HG03175 (cell line): ENCODE results near the gene FAM185A.
"Not testable (repeated sequence)": the region's sequence is repeated elsewhere in the genome, so short reads cannot be mapped to it uniquely, and the experiment has no call there.

Experiments
- ATAC-seq: cut with Tn5 transposase; IDR thresholded peaks from one replicate; pipeline ENCODE4 v1.9.1; 2021; ENCODE audit warnings: mild to moderate bottlenecking, moderate library complexity; ENCODE audit not compliant: unreplicated experiment

Gene FAM185A

GRCh38 chr7:102748605-102749444, at the start of gene FAM185A:
Gene FAM185A, plus strand, starts transcription at chr7:102748999. Its CDS starts 209 bp downstream, at chr7:102749208.
- ATAC-seq: peak; percentile 98

DNA sequence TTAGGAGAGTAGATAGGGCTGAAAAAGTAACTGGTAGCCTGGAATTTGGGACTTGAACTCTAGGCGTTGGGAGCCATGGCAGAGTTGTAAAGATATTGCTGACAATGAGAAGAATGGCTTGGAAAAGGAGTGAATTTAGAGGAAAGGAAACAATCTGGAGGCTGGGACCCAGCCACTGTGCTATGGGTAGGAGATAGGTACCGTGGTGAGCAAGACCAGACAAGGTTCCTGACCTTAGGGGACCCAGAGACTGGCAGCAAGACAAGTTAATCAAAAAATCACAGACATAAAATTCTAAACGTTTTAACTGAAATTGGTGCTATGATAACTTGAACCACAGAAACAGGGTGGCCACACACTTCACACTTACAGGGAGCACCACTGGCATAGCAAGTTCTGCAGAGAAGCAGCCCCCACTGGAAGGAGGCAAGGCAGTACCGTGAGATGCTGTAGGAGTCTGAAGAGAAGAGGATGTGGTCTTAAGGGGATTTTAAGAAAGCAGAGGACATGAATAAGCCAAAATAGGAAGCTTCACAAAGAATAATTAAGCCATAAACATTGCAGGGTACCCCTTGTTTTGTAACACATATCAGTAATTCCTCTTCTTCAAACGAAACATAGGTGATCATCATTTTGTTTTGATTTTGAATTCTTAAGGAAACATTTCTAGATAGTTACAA, 35.6 kb upstream of the FAM185A start:
- ATAC-seq: peak; percentile 71

- peak; percentile 62 for ATAC-seq
These were observed 35.1 kb upstream of the FAM185A start for GRCh38 chr7:102713691-102714080.

DNA sequence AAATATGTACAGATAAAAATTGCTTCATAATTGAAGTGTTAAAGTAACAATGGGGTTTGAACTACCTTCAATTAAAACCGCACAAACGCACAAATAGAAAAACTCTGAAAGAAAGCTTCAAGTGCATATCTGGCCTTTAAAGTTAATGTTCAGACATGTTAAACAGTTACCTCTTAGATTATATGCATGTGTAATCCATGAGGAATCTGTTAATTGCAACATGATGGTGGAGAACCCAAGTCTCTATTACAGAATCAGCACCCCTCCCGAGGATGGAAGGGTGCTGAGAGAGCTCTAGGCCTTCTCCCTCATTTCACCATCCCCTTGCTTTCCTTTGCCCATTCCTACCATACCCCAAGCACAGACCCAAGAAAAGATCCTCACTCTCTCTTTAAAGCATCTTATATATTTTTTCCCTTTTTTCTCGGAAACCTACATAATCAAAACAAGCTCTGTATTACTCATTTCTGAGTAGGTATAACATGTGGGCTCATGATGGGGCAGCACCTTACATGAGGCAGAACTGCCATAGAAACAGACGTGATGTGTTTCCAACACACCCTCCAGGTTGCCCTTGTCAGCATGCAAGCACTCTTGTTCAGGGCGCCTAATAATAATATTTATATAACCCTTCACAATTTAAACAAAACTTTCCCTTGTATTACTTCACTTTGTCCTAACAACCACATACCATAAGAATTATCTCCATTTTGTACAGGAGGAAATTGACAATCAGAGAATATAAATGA, 33.9 kb upstream of the FAM185A start:
- ATAC-seq: not testable (repeated sequence)

- peak; percentile 76 for ATAC-seq
These were observed 33.1 kb upstream of the FAM185A start for GRCh38 chr7:102715718-102716117.

GRCh38 chr7:102718491-102718890, 30.3 kb upstream of the FAM185A start:
- not testable (repeated sequence) for ATAC-seq

GRCh38 chr7:102726170-102726569, 22.6 kb upstream of the FAM185A start:
- not testable (repeated sequence) for ATAC-seq

GRCh38 chr7:102729670-102730069, 19.1 kb upstream of the FAM185A start:
- ATAC-seq: not testable (repeated sequence)

- ATAC-seq: not testable (repeated sequence)
These were observed 18.4 kb upstream of the FAM185A start for GRCh38 chr7:102730431-102730830.

- not testable (repeated sequence) for ATAC-seq
These were observed 6.6 kb upstream of the FAM185A start for GRCh38 chr7:102742002-102742771.

DNA sequence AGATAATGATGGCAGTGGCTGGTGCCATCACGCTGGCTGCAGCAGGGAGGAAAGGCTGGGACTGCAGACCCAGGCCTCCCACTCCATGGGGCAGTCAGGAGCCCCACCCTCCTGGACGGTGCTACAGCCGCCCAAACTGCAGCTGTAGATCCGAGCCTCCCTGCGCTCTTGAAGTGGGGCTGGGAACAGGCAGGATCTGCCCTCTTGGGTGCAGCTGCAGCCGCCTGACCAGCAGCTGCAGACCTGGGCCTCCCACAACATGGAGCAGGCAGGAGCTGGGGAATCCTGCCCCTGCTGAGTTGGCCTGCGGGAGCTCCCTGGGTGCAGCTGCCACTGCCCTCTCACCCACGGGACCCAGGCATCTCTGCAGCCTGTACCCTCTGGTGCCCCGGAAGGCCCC, 4.9 kb upstream of the FAM185A start:
- ATAC-seq: not testable (repeated sequence)

GRCh38 chr7:102745494-102746288, 3.1 kb upstream of the FAM185A start:
- ATAC-seq: not testable (repeated sequence)

DNA sequence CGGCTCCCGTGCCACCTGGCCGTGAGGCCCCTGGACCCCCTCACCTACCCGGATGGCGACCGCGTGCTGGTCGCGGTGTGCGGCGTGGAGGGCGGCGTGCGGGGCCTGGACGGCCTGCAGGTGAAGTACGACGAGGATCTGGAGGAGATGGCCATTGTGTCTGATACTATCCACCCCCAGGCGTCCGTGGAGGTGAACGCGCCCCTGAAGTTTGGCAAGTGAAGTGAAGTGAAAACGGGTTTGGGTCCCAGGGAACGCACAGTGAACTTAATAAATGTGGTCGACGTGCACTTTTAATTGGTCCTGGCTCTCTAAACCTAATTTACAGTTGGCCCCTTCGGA, 617 bp downstream of the FAM185A start:
- ATAC-seq: not testable (repeated sequence)

- not testable (repeated sequence) for ATAC-seq
These were observed 9.4 kb downstream of the FAM185A start for GRCh38 chr7:102758227-102758626.

DNA sequence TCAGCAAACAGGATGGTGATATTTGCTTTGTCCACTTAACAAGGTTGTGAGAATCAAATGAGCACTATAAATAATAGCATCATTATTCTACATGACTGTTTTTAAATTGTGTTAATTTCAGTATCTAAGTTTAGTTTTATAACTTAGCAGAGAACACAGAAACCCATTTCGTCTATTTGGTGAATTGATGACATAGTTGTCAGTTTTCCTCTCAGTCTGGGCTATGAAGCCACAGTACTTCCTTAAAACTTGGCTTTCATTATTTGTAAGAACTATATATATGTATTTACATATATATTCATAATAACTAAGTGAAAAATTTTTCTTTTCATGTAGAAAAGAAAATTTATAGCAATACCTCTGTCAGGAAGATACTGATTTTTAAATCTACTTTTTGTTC, 11.1 kb downstream of the FAM185A start:
- not testable (repeated sequence) for ATAC-seq

DNA sequence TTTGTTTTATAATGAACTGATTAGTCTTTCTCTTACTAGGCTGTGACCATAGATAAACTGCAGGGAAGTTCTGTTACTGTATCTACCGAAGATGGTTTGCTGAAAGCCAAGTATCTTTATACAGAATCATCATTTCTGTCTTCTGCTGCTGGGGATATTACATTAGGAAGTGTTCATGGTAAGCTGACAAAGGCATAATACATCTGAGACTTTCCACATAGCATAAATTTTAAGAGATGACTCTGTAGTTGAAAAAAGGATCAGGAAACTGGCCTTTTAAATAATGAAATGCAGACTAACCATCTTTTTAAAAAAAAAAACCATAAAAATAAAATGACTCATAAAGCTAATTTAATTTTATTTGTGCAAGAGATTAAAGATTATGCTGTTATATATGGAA, 12.4 kb downstream of the FAM185A start:
- not testable (repeated sequence) for ATAC-seq

DNA sequence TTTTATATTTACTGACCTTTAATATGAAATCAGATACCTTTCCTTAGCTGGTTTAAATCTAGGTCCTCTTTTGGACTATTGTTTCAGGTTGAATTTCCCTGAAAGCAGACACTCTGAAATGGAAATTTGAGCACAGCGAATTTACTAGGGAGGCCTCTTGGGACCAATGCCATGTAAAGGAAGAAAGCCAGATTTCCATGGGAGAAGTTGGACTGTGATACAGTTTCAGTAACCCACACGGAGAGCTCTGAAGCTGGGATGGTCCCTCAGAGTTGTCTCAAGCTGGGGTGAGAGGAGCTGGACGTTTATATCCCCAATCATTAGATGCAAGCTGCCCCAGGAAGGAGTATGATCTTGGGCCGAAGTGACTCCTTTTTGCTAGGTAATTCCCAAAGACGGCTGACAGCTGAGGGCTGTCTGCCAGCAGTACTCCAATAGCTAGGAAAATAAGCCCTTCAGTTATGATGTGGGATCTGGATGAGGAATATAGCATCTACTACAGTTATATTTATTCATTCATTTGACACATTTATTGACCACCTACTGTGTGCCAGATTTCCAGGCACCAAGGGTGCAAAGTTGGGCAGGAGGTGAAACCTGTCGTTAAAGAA, 14.6 kb downstream of the FAM185A start:
- not testable (repeated sequence) for ATAC-seq

GRCh38 chr7:102769657-102770192, 20.9 kb downstream of the FAM185A start:
- not testable (repeated sequence) for ATAC-seq

DNA sequence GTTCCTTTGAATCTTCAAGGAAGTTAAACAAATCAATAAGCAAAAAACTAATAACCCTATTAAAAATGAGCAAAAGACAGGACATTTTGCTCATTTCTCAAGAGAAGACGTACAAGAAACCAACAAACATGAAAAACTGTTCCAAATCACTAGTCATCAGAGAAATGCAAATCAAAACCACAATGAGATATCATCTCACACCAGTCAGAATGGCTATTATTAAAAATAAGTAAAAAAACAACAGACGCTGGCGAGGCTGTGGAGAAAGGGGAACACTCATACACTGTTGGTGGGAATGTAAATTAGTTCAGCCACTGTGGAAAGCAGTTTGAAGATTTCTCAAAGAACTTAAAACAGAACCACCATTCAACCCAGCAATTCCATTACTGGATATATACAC, 21.7 kb downstream of the FAM185A start:
- ATAC-seq: peak; percentile 58
